ENCODE measurements around the gene ABHD17B.
A peak's percentile ranks its signal among the peaks of the same experiment; 100 is the strongest.
"Not testable (repeated sequence)": the region's sequence is repeated elsewhere in the genome, so short reads cannot be mapped to it uniquely, and the experiment has no call there.

The ABHD17B gene

DNA sequence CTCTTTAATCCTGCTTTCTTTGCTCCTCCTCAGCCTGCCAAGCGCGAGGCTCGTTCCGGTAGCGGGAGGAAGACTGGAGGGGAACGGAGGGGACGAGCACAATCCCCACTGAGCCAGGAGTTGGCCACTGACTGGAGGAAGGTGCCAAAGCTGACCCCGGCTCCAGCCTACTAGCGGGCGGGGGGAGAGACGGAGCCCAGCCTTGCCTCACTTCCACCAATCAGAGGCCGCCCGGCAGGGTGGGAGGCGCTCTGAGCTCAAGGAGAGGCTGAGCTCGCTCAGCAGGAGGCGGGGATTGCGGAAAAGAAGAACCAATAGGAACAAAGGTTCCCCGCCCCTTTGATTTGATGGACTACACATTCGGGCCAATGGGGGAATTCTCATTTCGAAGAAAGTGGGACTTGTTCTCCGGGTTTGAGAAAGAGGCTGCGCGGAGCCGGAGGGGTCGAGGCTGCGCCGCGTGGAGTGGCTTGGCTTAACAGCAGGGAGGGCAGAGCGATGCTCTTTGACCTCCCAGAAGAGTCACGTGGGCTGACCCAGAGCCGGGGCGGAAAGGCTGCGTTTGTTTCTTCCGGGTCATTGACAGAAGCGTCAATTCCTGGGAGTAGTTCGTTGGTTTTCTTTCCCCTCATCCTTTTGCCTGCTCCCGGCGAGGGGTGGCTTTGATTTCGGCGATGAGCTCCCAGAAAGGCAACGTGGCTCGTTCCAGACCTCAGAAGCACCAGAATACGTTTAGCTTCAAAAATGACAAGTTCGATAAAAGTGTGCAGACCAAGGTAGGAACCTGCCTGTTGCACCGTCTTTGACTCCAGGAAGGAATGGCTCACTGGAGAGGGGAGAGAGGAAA is at the start of gene ABHD17B, which contains the start of gene C9orf85:
TSS of gene ABHD17B (minus strand) at position 133 of the 847 bp plus-strand sequence. CDS start 36,113 bp downstream, outside the sequence.
TSS of gene C9orf85 (plus strand) at position 579 of the 847 bp plus-strand sequence. CDS start at position 675, 96 bp downstream.
- no peaks in the 10 kb centered on the region for H3K9me3 ChIP-seq (ENCODE audit: insufficient read depth, low read depth, low read length)
- H3K36me3 ChIP-seq (ENCODE audit: insufficient read depth, low read length), result peaks cover 2% of the 10 kb centered on the region; the same call in 1 of the 2 replicates
- H4K20me1 ChIP-seq (ENCODE audit: insufficient read depth, low read length, poor library complexity, severe bottlenecking), result peaks cover 71% of the 10 kb centered on the region
- peak within 1 kb of the TSS; percentile 28; the same call in 1 of the 2 replicates for H2AFZ ChIP-seq (ENCODE audit: low read length)
- H3K79me2 ChIP-seq (ENCODE audit: insufficient read depth, low read length), result peaks cover 94% of the 10 kb centered on the region
- H3K9ac ChIP-seq (ENCODE audit: low read depth, low read length, poor library complexity, severe bottlenecking), result peak within 1 kb of the TSS; percentile 91
- H3K27me3 ChIP-seq (ENCODE audit: insufficient read depth, low read length, poor library complexity, severe bottlenecking), result peaks cover 11% of the 10 kb centered on the region
- TF ChIP-seq, protein P1, sequence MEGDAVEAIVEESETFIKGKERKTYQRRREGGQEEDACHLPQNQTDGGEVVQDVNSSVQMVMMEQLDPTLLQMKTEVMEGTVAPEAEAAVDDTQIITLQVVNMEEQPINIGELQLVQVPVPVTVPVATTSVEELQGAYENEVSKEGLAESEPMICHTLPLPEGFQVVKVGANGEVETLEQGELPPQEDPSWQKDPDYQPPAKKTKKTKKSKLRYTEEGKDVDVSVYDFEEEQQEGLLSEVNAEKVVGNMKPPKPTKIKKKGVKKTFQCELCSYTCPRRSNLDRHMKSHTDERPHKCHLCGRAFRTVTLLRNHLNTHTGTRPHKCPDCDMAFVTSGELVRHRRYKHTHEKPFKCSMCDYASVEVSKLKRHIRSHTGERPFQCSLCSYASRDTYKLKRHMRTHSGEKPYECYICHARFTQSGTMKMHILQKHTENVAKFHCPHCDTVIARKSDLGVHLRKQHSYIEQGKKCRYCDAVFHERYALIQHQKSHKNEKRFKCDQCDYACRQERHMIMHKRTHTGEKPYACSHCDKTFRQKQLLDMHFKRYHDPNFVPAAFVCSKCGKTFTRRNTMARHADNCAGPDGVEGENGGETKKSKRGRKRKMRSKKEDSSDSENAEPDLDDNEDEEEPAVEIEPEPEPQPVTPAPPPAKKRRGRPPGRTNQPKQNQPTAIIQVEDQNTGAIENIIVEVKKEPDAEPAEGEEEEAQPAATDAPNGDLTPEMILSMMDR (conservative IDR thresholded peaks at IDR 0.05; ENCODE audit: low read length), result no peak
- no peak for TF ChIP-seq EZH2phosphoT487 (IDR thresholded peaks at IDR 0.05; ENCODE audit: borderline replicate concordance)
- H3K4me1 ChIP-seq (ENCODE audit: insufficient read depth, low read length, poor library complexity, severe bottlenecking), result peaks cover 45% of the 10 kb centered on the region
- H3K4me3 ChIP-seq (ENCODE audit: low read length, poor library complexity, severe bottlenecking), result peak within 1 kb of the TSS; percentile 86
- H3K9me2 ChIP-seq (replicated peaks; ENCODE audit: low read depth, low read length), result no peaks in the 10 kb centered on the region
- H3F3A ChIP-seq (ENCODE audit: low read depth), result no peaks in the 10 kb centered on the region
- H3K4me2 ChIP-seq (ENCODE audit: low read depth, low read length, poor library complexity, severe bottlenecking), result peak within 1 kb of the TSS; percentile 93

- Histone ChIP-seq H3K4me3 (ENCODE audit: low read length, poor library complexity, severe bottlenecking) (no peak overlapping the region), H3K27me3 (ENCODE audit: insufficient read depth, low read length, poor library complexity, severe bottlenecking) (no peaks in the 10 kb centered on the region), H3K9ac (ENCODE audit: low read depth, low read length, poor library complexity, severe bottlenecking) (no peak overlapping the region), H2AFZ (ENCODE audit: low read length) (no peak overlapping the region), H3F3A (ENCODE audit: low read depth) (no peaks in the 10 kb centered on the region), H3K4me1 (ENCODE audit: insufficient read depth, low read length, poor library complexity, severe bottlenecking) (no peaks in the 10 kb centered on the region), H3K79me2 (ENCODE audit: insufficient read depth, low read length) (no peaks in the 10 kb centered on the region), H3K9me2 (replicated peaks; ENCODE audit: low read depth, low read length) (no peaks in the 10 kb centered on the region), H4K20me1 (ENCODE audit: insufficient read depth, low read length, poor library complexity, severe bottlenecking) (no peaks in the 10 kb centered on the region), H3K36me3 (ENCODE audit: insufficient read depth, low read length) (peaks cover 5% of the 10 kb centered on the region; the same call in 1 of the 2 replicates), H3K4me2 (ENCODE audit: low read depth, low read length, poor library complexity, severe bottlenecking) (no peak overlapping the region), H3K9me3 (ENCODE audit: insufficient read depth, low read depth, low read length) (no peaks in the 10 kb centered on the region)
- TF ChIP-seq, protein P1 (conservative IDR thresholded peaks at IDR 0.05; ENCODE audit: low read length), result no peak
- no peak for TF ChIP-seq EZH2phosphoT487 (IDR thresholded peaks at IDR 0.05; ENCODE audit: borderline replicate concordance)
These were observed 44.4 kb upstream of the ABHD17B start for GRCh38 chr9:71955300-71955915.

- not testable (repeated sequence) for H3K9me2 ChIP-seq (replicated peaks; ENCODE audit: low read depth, low read length); H3K4me1 ChIP-seq (ENCODE audit: insufficient read depth, low read length, poor library complexity, severe bottlenecking); H3F3A ChIP-seq (ENCODE audit: low read depth); H3K27me3 ChIP-seq (ENCODE audit: insufficient read depth, low read length, poor library complexity, severe bottlenecking); H3K79me2 ChIP-seq (ENCODE audit: insufficient read depth, low read length); H3K36me3 ChIP-seq (ENCODE audit: insufficient read depth, low read length); H2AFZ ChIP-seq (ENCODE audit: low read length); H3K9ac ChIP-seq (ENCODE audit: low read depth, low read length, poor library complexity, severe bottlenecking); H3K9me3 ChIP-seq (ENCODE audit: insufficient read depth, low read depth, low read length); H4K20me1 ChIP-seq (ENCODE audit: insufficient read depth, low read length, poor library complexity, severe bottlenecking); H3K4me2 ChIP-seq (ENCODE audit: low read depth, low read length, poor library complexity, severe bottlenecking); H3K4me3 ChIP-seq (ENCODE audit: low read length, poor library complexity, severe bottlenecking)
These were observed 43.7 kb upstream of the ABHD17B start for GRCh38 chr9:71954652-71955051.
